ENCODE measurements around the gene CD74. TPM values are rescaled to one million over a fixed set of nuclear protein-coding genes. Genes with fewer than 3 reads are reported as not detected.

Gene CD74
- total RNA-seq, 1 donor from 2014 or later: 24.9 TPM

- Mint-ChIP-seq H3K4me1 (ENCODE audit: unreplicated experiment) (peaks cover 23% of the 10 kb centered on the region), H3K36me3 (peaks cover 39% of the 10 kb centered on the region)
Observed at GRCh38 chr5:150448952-150449516, 36.3 kb upstream of the CD74 start.

GRCh38 chr5:150448334-150448733 lies 35.6 kb upstream of the CD74 start:
- Mint-ChIP-seq H3K9me3 (no peaks in the 10 kb centered on the region), H3K36me3 (peaks cover 46% of the 10 kb centered on the region), H3K4me1 (ENCODE audit: unreplicated experiment) (peaks cover 23% of the 10 kb centered on the region), H3K27me3 (no peaks in the 10 kb centered on the region), H3K27ac (peak overlapping the region; percentile 99), H3K4me3 (peak overlapping the region; percentile 98)
- TF ChIP-seq CTCF (conservative IDR thresholded peaks at IDR 0.05): no peak
- DNase-seq (ENCODE audit: extremely low spot score, unreplicated experiment): no peak

More at GRCh38 chr5:150448952-150449516, 36.3 kb upstream of the CD74 start:
- Mint-ChIP-seq H3K9me3 (no peaks in the 10 kb centered on the region), H3K27ac (peak overlapping the region; percentile 99), H3K27me3 (no peaks in the 10 kb centered on the region), H3K4me3 (peak overlapping the region; percentile 98)
- no peak for TF ChIP-seq CTCF (conservative IDR thresholded peaks at IDR 0.05)
- no peak for DNase-seq (ENCODE audit: extremely low spot score, unreplicated experiment)

GRCh38 chr5:150447188-150447587 lies 34.5 kb upstream of the CD74 start:
- Mint-ChIP-seq H3K27ac (peak overlapping the region; percentile 99), H3K9me3 (no peaks in the 10 kb centered on the region), H3K36me3 (peaks cover 48% of the 10 kb centered on the region), H3K4me3 (peak overlapping the region; percentile 98), H3K27me3 (no peaks in the 10 kb centered on the region), H3K4me1 (ENCODE audit: unreplicated experiment) (peaks cover 23% of the 10 kb centered on the region)
- DNase-seq (ENCODE audit: extremely low spot score, unreplicated experiment): no peak
- TF ChIP-seq CTCF (conservative IDR thresholded peaks at IDR 0.05): no peak

GRCh38 chr5:150446583-150446982 lies 33.9 kb upstream of the CD74 start:
- no peak for TF ChIP-seq CTCF (conservative IDR thresholded peaks at IDR 0.05)
- H3K27me3 Mint-ChIP-seq: no peaks in the 10 kb centered on the region
- peaks cover 48% of the 10 kb centered on the region for H3K36me3 Mint-ChIP-seq
- H3K27ac Mint-ChIP-seq: no peak overlapping the region
- no peaks in the 10 kb centered on the region for H3K9me3 Mint-ChIP-seq
- no peak for DNase-seq (ENCODE audit: extremely low spot score, unreplicated experiment)
- H3K4me3 Mint-ChIP-seq: no peak overlapping the region
- peaks cover 23% of the 10 kb centered on the region for H3K4me1 Mint-ChIP-seq (ENCODE audit: unreplicated experiment)

GRCh38 chr5:150446088-150446487 lies 33.4 kb upstream of the CD74 start:
- Mint-ChIP-seq H3K9me3 (no peaks in the 10 kb centered on the region), H3K36me3 (peaks cover 51% of the 10 kb centered on the region), H3K4me3 (no peak overlapping the region), H3K27me3 (no peaks in the 10 kb centered on the region), H3K4me1 (ENCODE audit: unreplicated experiment) (peaks cover 23% of the 10 kb centered on the region), H3K27ac (no peak overlapping the region)
- TF ChIP-seq CTCF (conservative IDR thresholded peaks at IDR 0.05): no peak
- DNase-seq (ENCODE audit: extremely low spot score, unreplicated experiment): no peak
